Measurements from ENCODE around the gene TNFAIP2. TPM values are rescaled to one million over a fixed set of nuclear protein-coding genes. Genes with fewer than 3 reads are reported as not detected.

The TNFAIP2 gene
- total and polyA plus RNA-seq, 4 donors: 8.9 to 32.0 (median 22.4) TPM

- peaks cover 0 to 8% (median 0%) of the 10 kb centered on the region in 4 donors for H3K9me3 ChIP-seq (ENCODE audit: control insufficient read depth in 4 of 4, low read length in 3 of 4)
- H3K4me3 ChIP-seq (ENCODE audit: low read depth in 1 of 3, low read length in 3 of 3): no peak overlapping the region
- H3K9ac ChIP-seq (ENCODE audit: low read depth in 1 of 2, low read length in 2 of 2): no peak overlapping the region
- peaks cover 0 to 20% (median 9%) of the 10 kb centered on the region in 4 donors for H3K4me1 ChIP-seq (ENCODE audit: control insufficient read depth in 4 of 4, insufficient read depth in 4 of 4, low read length in 3 of 4)
- TF ChIP-seq MAX (IDR thresholded peaks at IDR 0.05) (no peak), HNF4A (conservative IDR thresholded peaks at IDR 0.05) (no peak), CTCF (IDR thresholded peaks at IDR 0.05; ENCODE audit: low read depth, low read length, missing input control) (no peak), REST (IDR thresholded peaks at IDR 0.05) (no peak), HNF4G (IDR thresholded peaks at IDR 0.05) (no peak), RXRA (IDR thresholded peaks at IDR 0.05) (no peak), ATF3 (IDR thresholded peaks at IDR 0.05) (no peak), SP1 (IDR thresholded peaks at IDR 0.05) (no peak), FOXA1 (IDR thresholded peaks at IDR 0.05) (no peak), ZBTB33 (IDR thresholded peaks at IDR 0.05) (no peak), JUND (IDR thresholded peaks at IDR 0.05) (no peak), GABPA (IDR thresholded peaks at IDR 0.05 in 1 of 2, conservative IDR thresholded peaks at IDR 0.05 in 1 of 2) (no peak), FOXA2 (IDR thresholded peaks at IDR 0.05) (no peak), YY1 (IDR thresholded peaks at IDR 0.05) (no peak), TAF1 (conservative IDR thresholded peaks at IDR 0.05) (no peak), EGR1 (IDR thresholded peaks at IDR 0.05; ENCODE audit: low read depth in 2 of 2) (no peak), NR2F2 (IDR thresholded peaks at IDR 0.05) (no peak)
- WGBS: 88% methylated on average over 13 of the region's 13 CpGs
- no peaks in the 10 kb centered on the region for H3K36me3 ChIP-seq (ENCODE audit: control insufficient read depth in 4 of 4, insufficient read depth in 3 of 4, low read depth in 1 of 4, low read length in 3 of 4)
- peak overlapping the region; percentile 16 to 51 for H3K27ac ChIP-seq (ENCODE audit: low read depth in 1 of 2, low read length in 2 of 2)
- no peak for DNase-seq (ENCODE audit: low spot score)
- no peaks in the 10 kb centered on the region for H3K27me3 ChIP-seq (ENCODE audit: control insufficient read depth in 4 of 4, insufficient read depth in 4 of 4, low read length in 3 of 4)
Measured at GRCh38 chr14:103160321-103161053, 37.2 kb downstream of the TNFAIP2 start.

Data from liver (tissue), 9 donors.